Heart left ventricle (tissue), 16 donors: ENCODE data around the gene RGS17. TPM values are rescaled to one million over a fixed set of nuclear protein-coding genes. Genes with fewer than 3 reads are reported as not detected.
A peak's percentile ranks its signal among the peaks of the same experiment; 100 is the strongest.

Source experiments
- ATAC-seq, 4 donors: fragments of 200-7000 bp; cut with Tn5 transposase; one replicate each; pipeline ENCODE4 v1.9.1; 2020 to 2022; ENCODE audit warnings: moderate library complexity in 4 of 4, mild to moderate bottlenecking in 3 of 4, moderate number of reproducible peaks in 1 of 4
- DNase-seq, 5 donors: peaks; one replicate each; pipeline ENCODE4 v3.0.0-alpha.2; 2020
- H3K27ac ChIP-seq, 12 donors: fragments of 200-600 bp; sonication (generic) in 4 of 12; one replicate each; pipeline versions ENCODE4 v1.5.0 to v1.8.0; 2016 to 2022; ENCODE audit warnings: mild to moderate bottlenecking in 2 of 12
- H3K27me3 ChIP-seq, 9 donors: fragments of 200-600 bp; sonication (generic) in 2 of 9; one replicate each; pipeline versions ENCODE4 v1.5.1 to v1.8.0; 2016 to 2022; ENCODE audit warnings: mild to moderate bottlenecking in 3 of 9
- H3K36me3 ChIP-seq, 9 donors: fragments of 200-600 bp; sonication (generic) in 2 of 9; one replicate each; pipeline versions ENCODE4 v1.5.0 to v1.8.0; 2018 to 2022; ENCODE audit warnings: mild to moderate bottlenecking in 2 of 9
- H3K4me1 ChIP-seq, 12 donors: fragments of 200-600 bp; sonication (generic) in 4 of 12; one replicate each; pipeline versions ENCODE4 v1.5.0 to v1.8.0; 2016 to 2022; ENCODE audit warnings: mild to moderate bottlenecking in 3 of 12
- H3K4me3 ChIP-seq, 12 donors: fragments of 200-600 bp; sonication (generic) in 4 of 12; one replicate each; pipeline versions ENCODE4 v1.5.0 to v1.8.0; 2017 to 2022; ENCODE audit warnings: mild to moderate bottlenecking in 9 of 12, moderate library complexity in 4 of 12
- H3K9me3 ChIP-seq, 12 donors: fragments of 200-600 bp; sonication (generic) in 4 of 12; one replicate each; pipeline versions ENCODE4 v1.5.0 to v1.8.0; 2016 to 2022; ENCODE audit warnings: mild to moderate bottlenecking in 1 of 12
- POLR2A ChIP-seq, 2 donors: fragments of 450-650 bp; IDR thresholded peaks; one replicate each; pipeline ENCODE4 v1.6.1; 2017; ENCODE audit warnings: antibody characterized with exemption in 2 of 2, mild to moderate bottlenecking in 2 of 2, moderate library complexity in 2 of 2
- WGBS, 4 donors: extraction: QIAGEN DNeasy Blood & Tissue Kit in 2 of 4; methylation state at CpG; one replicate each; pipeline versions ENCODE4 v1.1.5 to v1.1.7; 2013 to 2018; 5-methylcytosine and 5-hydroxymethylcytosine counted together
- intact Hi-C, 10 donors: fragments of 100-400 bp; cut with DNase I; formaldehyde crosslinking; loops; one replicate each; pipeline versions ENCODE4 v1.11.1 to v1.14.2; 2022
- polyA plus RNA-seq, 2 donors: library from polyadenylated mRNA; stranded (reverse); fragments of 200-250 nt; gene quantifications; one replicate each; pipeline ENCODE4 v1.2.3, GENCODE V29; 2013
- total RNA-seq, 9 donors: library from RNA; depleted of rRNA in 2 of 9; stranded (reverse); fragments of >200 nt in 2 of 9; fragmentation: NEBNext Ultra II Directional in 3 of 9; extraction: Animal tissue kit (Norgen Biotek cat#: 25700) in 3 of 9; gene quantifications; one replicate each; pipeline versions ENCODE4 v1.1.0 to v1.2.4, GENCODE V29; 2016 to 2023
- TF ChIP-seq, protein P1 (sequence below), 12 donors: fragments of 200-600 bp; sonication (generic) in 4 of 12; IDR thresholded peaks; one replicate each; pipeline versions ENCODE4 v1.5.0 to v1.8.0; 2018 to 2022; ENCODE audit warnings: antibody characterized with exemption in 12 of 12, mild to moderate bottlenecking in 5 of 12
- donor health status: ischemic (EF 13 %, LVEDD 7.1; RV severe dilation, severe dysfunction).
- donor health status: healthy with polysubstance abuse.
- donor health status: DM: no; HTN: yes; CAD: no.
- donor health status: DM: no; HTN: no; CAD: no.
- donor health status: ischemic (EF 25% LVEDD 6.9; RV normal size, moderate dysfunction).
- donor health status: ischemic (EF 25% LVEDD 5.7; RV mildly dilated, moderate dysfunction).
- donor health status: healthy.
- donor health status: DM: yes; HTN: yes; CAD: no.
- donor health status: ischemic (EF 35%, LVEDD 5.7; RV mildly dilated, moderate dysfunction).
- donor health status: nonischemic (EF 11% LVEDD 7.7; RV severe dilation, severe dysfunction).
- donor health status: DM: yes; HTN: yes; CAD: no.
- donor health status: PGD.
- donor health status: ischemic (EF 29% LVEDD 5.4; RV normal size, mild dysfunction).
- donor health status: nonischemic (EF 23%, LVEDD 6.1; RV moderate dilation, normal function).

The RGS17 gene
- total and polyA plus RNA-seq, 11 donors, result under 0.01 to 0.53 (median 0.19) TPM; not detected in 1

DNA sequence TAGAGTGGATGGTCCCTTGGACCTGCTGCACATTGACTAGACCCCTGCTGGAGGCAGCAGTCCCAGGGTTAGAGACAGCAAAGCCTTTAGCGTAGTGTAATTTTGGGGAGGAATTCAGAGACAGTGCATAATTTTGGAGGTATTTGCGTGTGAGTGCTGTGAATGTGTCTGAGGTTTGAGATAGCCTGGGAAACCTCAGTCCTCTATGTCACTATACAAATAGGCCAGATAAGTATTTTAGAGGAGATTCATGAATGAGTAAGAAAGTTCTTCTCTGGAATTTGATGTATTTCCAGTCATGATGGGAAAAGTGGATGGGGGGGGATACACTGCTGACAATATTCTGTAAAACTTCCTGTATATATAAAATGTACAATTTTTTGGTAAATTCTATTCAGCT is 102.8 kb downstream of the RGS17 start:
- H3K27ac ChIP-seq, result no peak overlapping the region
- TF ChIP-seq, protein P1, sequence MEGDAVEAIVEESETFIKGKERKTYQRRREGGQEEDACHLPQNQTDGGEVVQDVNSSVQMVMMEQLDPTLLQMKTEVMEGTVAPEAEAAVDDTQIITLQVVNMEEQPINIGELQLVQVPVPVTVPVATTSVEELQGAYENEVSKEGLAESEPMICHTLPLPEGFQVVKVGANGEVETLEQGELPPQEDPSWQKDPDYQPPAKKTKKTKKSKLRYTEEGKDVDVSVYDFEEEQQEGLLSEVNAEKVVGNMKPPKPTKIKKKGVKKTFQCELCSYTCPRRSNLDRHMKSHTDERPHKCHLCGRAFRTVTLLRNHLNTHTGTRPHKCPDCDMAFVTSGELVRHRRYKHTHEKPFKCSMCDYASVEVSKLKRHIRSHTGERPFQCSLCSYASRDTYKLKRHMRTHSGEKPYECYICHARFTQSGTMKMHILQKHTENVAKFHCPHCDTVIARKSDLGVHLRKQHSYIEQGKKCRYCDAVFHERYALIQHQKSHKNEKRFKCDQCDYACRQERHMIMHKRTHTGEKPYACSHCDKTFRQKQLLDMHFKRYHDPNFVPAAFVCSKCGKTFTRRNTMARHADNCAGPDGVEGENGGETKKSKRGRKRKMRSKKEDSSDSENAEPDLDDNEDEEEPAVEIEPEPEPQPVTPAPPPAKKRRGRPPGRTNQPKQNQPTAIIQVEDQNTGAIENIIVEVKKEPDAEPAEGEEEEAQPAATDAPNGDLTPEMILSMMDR (IDR thresholded peaks at IDR 0.05), result no peak
- no peak for TF ChIP-seq POLR2A (IDR thresholded peaks at IDR 0.05)
- ATAC-seq (no peak), DNase-seq (no peak)
- H3K9me3 ChIP-seq, result no peaks in the 10 kb centered on the region
- no peaks in the 10 kb centered on the region for H3K36me3 ChIP-seq
- intact Hi-C loops, result loop anchor here in 3 of 10 donors (5.0 to 10.0 kb wide), 3 partner anchors 73 to 163 kb away; no protein-coding TSS in a partner anchor
- H3K27me3 ChIP-seq, result no peaks in the 10 kb centered on the region
- peaks cover 0 to 4% (median 0%) of the 10 kb centered on the region in 12 donors for H3K4me1 ChIP-seq
- no peak overlapping the region for H3K4me3 ChIP-seq
- 88 to 100% (median 94%) methylated on average over 2 of the region's 2 CpGs for WGBS, 4 donors

DNA sequence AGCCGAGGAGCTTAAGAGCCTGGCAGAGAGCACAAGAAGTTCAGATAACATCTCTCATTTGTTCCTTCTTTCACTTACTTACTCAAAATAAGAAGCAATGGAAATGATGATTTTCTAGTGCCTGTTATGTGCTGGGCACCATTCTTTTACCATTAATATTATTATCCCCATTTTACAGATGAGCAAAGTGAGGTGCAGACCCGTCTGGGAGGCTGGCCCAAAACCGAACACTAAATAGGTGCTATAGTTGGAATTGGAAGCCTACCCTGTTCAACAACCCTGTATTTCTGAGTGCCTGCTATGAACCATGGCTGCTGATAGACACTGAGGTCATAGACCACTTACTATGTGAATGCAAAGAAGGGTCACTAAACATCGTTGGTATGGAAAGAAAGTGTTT is 103.6 kb downstream of the RGS17 start:
- Histone ChIP-seq H3K9me3 (no peaks in the 10 kb centered on the region), H3K27ac (no peak overlapping the region), H3K36me3 (no peaks in the 10 kb centered on the region), H3K4me1 (peaks cover 0 to 4% (median 0%) of the 10 kb centered on the region in 12 donors), H3K4me3 (no peak overlapping the region), H3K27me3 (no peaks in the 10 kb centered on the region)
- DNase-seq (no peak), ATAC-seq (no peak)
- intact Hi-C loops, result loop anchor here in 3 of 10 donors (5.0 to 10.0 kb wide), 3 partner anchors 73 to 163 kb away; no protein-coding TSS in a partner anchor
- TF ChIP-seq, protein P1 (IDR thresholded peaks at IDR 0.05), result no peak
- no peak for TF ChIP-seq POLR2A (IDR thresholded peaks at IDR 0.05)
- 75 to 88% (median 81%) methylated on average over 4 of the region's 4 CpGs for WGBS, 4 donors

DNA sequence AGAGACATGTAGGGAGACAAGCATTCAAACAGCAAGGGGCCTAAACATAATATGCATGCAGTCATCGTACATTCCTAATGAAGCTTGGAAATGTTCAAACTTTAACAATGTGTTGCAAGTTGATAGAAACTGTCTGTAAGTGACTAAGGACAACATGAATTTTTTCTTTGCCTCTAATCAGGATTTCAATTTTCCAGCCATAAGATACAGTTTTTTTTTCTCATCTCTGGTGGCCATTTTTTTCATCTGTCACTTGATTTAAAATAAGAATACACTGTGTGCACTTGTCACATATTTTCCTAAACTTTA is 106.4 kb downstream of the RGS17 start:
- ATAC-seq, result no peak
- 3 to 13% (median 8%) methylated on average over 1 of the region's 1 CpG for WGBS, 4 donors
- no peak overlapping the region for H3K27ac ChIP-seq
- H3K36me3 ChIP-seq, result no peaks in the 10 kb centered on the region
- H3K4me1 ChIP-seq, result peaks cover 0 to 4% (median 0%) of the 10 kb centered on the region in 12 donors
- intact Hi-C loops, result loop anchor here in 9 of 10 donors (2.0 to 10.0 kb wide), 6 partner anchors 70 to 162 kb away; no protein-coding TSS in a partner anchor
- TF ChIP-seq, protein P1 (IDR thresholded peaks at IDR 0.05), result peak in 2 of 12 donors; percentile 17 to 28
- TF ChIP-seq POLR2A (IDR thresholded peaks at IDR 0.05), result no peak
- H3K9me3 ChIP-seq, result no peaks in the 10 kb centered on the region
- no peaks in the 10 kb centered on the region for H3K27me3 ChIP-seq
- H3K4me3 ChIP-seq, result no peak overlapping the region
- DNase-seq, result no peak

DNA sequence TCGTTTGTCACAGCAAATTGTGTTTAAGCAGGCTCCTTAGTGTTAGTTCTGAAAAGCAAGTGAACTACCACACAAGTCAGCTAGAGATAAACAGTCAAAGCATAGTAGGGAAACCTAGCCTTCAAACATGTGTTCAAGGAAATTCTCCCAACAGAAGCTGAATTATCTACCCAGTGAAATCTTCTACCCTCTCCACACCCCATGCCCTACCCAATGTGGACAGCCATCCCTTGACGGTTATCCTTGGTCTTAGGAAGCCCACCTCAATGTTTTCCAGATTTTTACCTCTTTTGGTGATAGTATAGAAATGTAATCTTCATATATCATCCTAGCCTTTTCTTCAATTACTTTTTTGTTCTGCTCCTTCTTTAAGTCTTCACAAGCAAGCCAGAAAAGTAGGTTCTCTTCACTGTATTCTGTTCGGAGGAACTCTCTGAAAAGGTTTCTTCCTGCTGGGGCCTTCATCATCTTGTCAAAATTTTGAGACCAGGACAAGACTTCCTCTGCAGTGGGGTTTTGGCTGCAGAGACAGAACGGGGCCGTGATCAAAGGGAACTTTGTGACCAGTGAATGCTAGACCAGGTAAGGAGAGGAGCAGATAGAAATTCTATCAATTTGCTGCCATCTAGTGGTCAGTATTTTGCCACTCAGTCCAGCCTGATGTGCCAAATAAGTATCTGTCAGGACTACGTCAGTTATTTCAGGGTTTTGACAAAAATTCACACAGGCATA is 106.9 kb downstream of the RGS17 start:
- no peaks in the 10 kb centered on the region for H3K9me3 ChIP-seq
- no peaks in the 10 kb centered on the region for H3K27me3 ChIP-seq
- no peak overlapping the region for H3K4me3 ChIP-seq
- DNase-seq (peak in 2 of 5 donors; percentile 12 to 18), ATAC-seq (peak; percentile 61 to 82 (median 70))
- H3K27ac ChIP-seq, result no peak overlapping the region
- H3K36me3 ChIP-seq, result no peaks in the 10 kb centered on the region
- intact Hi-C loops, result loop anchor here (2.0 to 10.0 kb wide), 6 partner anchors 69 to 162 kb away; no protein-coding TSS in a partner anchor
- WGBS, 4 donors, result 46 to 47% (median 46%) methylated on average over 6 of the region's 6 CpGs
- TF ChIP-seq, protein P1 (IDR thresholded peaks at IDR 0.05), result peak; percentile 74 to 88 (median 79)
- TF ChIP-seq POLR2A (IDR thresholded peaks at IDR 0.05), result no peak
- H3K4me1 ChIP-seq, result peaks cover 0 to 4% (median 0%) of the 10 kb centered on the region in 12 donors
